HG03439 (cell line): ENCODE results near the gene EVL.

ENCODE experiments used
- ATAC-seq: cut with Tn5 transposase; IDR thresholded peaks from one replicate; pipeline ENCODE4 v1.9.1; 2021; ENCODE audit warnings: mild to moderate bottlenecking, moderate library complexity; ENCODE audit not compliant: unreplicated experiment

The EVL gene

DNA sequence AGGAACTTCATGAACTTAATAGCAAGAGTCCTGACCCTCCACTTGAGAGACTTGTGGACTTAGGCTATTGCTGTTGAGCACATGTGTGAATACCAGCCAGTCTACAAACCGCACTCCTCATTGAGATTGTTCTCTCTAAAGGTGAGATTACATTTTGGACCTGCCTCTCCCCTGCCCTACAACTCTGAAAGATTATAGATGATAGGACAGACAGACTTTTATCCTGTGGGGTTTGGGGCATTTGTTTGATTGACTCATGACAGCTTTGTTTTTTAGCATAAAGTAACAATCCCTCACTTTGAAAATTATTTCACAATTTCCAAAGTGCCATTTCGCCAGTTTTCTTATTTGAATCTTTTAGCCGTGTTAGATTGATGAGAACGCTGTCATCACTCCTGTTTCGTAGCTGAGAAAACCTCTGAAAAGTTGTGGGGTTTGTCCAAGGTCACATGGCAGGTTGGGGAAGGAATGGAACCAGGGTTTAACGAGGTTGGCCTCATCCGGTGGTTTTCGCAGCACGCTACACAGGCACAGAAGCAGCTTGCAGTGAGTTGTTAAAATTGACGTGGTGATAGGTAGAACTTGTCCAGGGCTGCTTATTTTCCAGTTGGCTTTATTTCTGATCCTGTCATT, 836 bp downstream of the EVL start:
- ATAC-seq, result peak; percentile 29

DNA sequence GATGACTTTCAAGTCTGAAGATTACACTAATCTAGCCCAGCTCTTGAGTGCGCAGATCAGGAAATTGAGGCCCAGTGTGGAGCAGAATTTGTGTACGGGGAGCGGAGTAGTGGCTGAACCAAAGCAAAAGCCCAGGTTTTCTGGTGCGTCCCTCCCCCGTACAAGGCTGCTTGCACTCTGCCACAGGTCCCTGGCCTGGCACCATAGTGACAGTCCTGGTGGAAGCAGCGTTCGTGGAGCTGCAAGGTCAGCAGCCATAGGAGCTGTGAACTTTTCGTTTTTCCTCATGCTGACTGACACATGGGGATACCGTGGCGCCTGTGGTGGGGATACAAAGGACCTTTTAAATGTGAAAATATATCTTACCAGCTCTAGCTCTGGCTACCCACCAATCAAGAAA, 1.7 kb downstream of the EVL start:
- ATAC-seq, result no peak

DNA sequence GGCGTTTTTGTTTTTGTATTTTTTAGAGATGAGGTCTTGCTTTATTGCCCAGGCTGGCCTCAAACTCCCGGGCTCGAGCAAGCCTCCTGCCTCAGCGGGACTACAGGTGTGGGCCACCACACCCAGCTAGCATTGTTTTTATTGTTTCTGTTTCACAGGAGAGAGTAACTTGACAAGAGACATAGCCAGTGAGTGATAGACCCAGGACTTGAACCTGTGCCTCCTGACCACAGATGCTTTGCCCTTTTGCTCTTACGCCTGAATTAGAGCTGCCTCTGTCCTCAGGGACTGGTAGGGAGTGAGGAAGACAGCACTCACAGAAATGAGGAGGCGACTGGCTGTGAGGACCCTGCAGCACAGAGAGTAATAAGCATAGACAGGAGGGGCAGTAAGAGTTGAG, 2.3 kb downstream of the EVL start:
- no peak for ATAC-seq

DNA sequence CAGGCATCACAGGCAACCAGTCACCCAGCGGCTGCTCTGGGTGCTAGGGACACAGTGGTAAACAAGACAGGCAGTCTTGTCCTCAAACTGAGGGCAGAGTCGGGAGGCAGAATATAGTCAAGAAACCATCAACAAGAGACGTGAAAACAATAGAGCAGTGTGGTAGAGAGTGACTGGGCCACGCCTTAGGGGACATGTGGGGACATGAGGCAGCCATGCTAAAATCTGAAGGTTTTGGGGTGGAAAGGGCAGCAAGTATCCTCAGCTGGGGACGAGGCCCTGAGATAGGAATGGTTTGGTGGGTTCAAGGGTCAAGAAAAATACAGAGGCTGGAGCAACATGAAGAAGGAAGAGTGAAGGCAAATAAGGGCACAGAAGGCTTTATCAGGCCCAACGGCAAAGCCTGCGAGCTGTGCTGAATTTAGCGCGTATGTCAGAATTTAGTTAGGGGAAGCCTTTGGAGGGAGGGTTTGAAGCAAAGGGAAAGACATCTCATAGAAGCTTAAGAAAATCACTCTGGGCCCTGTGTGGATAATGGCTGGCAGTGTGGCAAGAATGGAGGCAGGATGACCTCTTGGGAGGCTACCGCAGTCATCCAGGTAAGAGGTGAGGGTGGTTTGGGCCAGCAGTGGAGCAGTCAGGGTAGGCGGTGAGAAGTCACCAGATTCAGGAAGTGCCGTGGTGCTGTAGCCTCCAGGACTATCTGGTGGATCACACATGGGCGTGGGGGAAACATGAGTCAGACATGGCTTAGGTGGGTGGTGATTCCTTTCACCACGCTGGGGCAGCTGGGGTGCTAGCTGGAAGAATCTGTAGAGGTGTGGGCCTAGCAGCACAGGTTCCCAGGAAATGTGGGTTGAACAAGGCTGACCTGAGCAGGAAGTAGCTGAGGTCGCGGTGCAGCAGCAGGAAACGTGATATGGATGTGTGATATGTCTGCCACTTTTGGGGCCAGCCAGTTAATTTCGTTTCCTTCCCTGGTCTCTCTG, 3.0 kb downstream of the EVL start:
- no peak for ATAC-seq

DNA sequence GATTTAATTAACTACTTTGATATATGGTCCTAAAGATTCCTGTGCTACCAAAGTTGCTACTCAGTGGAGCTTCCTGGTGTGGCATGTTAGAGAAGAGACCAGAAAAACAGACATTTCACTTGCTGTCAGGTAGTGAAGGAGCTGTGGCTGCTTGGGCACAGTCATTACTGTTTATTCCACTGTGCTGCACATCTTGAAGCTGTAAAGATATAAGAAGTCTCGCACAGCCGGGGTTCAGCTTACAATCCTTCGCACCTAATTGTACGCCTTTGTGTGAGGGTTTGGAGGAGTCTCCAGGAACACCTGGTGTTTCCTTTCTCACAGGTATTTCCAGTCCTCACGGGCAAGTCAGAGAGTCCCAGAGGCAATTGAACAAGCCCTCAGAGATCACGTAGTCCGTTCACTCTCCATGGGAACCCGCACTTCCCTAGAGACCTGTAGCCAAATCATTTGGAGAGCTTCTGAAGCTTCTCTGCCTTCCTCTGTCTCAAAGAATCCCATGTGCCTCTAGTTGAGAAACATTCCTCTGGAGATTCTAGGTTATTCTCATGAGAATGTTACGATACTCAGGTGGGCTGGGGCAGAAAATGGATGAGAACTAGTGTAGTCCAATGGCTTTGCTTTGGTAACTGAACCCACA, 4.1 kb downstream of the EVL start:
- ATAC-seq, result no peak

DNA sequence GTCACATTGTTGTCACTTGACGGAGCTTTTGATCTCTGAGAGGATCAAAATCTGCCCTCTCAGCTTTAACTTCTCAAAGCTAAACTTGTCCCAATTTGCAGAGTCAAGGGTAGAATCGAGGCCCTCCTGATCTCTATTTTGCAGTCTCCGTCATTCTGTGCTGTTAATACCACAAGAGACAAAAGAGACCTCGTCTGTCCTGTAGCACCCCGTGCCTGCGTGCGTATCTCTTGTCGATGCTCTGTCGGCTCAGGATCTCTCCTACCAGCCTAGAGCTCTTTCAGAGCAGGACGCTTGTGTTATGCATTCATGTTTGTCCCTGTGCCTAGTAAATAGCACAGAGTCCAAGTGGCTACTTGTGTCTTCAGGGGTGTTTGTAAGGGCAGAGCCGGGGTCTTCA, 5.1 kb downstream of the EVL start:
- no peak for ATAC-seq

DNA sequence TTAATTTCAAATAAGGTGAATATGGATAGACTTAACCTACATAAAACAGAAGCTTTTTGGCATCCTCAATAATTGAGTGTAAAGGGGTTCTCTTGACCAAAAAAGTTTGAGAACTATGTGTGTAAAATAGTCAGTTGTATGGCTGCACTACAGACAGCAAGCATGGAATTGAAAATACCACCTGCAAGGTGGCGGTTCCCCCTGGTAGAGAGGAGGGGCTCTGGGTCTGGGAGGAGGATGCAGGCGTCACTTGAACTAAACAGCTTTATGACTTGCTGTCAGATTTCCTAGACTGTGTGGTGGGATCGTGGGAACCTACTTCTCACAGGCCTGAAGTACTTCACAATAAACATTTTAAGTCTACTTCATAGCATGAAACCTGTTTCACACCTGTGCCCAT, 6.3 kb downstream of the EVL start:
- no peak for ATAC-seq

DNA sequence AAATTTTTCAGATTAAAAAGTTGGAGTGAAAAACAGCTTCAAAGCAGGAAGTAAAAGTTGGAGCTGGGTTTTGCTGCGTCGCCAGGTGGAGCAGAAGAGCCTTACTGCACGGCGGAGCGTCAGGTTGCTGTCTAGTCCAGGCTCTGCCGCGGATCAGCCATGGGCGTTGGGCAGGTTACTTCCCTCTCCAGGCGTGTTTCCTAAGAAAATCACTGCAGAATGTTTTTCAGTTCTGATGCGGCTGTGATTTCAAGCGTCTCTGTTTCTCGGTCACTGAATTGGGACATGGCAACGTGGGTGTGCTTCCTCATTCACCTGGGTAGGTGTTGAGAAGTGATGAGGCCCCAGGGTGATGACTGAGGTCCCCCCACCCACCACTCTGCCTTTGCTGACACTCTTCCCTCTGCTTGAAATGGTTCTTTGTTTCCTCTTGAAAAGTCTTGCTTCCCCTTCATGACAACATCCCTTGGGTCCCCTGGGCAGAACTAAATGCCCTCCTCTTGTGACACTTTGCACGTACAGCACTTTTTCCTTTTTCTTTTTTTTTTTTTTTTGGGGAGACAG, 7.6 kb downstream of the EVL start:
- ATAC-seq, result no peak

DNA sequence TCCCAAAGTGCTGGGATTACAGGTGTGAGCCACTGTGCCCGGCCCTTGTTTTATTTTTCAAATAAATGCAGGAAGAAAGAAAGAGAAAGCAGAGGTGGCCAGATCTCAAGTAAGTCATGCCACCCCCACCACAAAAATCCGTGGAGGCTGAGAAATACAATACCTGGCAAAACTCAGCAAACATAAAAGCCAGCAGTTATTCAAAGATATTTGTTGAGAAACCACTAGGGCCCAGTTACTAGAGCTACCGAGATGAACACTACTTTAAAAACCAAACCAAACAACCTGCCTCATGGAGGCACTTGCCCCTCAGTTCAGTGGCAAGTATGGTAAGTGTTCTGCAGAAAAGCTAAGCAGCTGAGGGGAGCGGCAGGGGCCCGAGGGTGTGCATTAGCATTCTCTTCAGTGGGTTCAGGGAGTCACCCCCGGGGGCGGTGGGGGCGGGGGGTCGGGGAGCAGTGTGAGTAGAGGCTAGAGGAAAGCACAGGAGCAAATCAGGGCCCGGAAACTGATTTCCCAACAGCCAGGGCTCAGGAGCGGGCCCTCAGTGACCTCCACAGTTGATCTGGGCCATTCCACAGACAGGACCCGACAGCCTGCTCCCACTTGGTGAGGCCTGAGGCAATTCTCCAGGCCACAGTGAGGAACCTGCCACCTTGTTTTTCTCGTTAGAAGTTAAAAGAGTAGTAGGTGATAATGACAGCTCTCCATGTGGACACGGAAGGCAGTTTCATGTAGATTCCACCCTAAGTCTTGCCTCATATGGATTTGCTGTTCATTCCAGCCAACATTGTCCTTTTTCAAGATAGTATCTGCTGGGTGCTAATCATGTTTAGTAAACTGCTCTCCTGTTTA, 8.6 kb downstream of the EVL start:
- ATAC-seq, result no peak

DNA sequence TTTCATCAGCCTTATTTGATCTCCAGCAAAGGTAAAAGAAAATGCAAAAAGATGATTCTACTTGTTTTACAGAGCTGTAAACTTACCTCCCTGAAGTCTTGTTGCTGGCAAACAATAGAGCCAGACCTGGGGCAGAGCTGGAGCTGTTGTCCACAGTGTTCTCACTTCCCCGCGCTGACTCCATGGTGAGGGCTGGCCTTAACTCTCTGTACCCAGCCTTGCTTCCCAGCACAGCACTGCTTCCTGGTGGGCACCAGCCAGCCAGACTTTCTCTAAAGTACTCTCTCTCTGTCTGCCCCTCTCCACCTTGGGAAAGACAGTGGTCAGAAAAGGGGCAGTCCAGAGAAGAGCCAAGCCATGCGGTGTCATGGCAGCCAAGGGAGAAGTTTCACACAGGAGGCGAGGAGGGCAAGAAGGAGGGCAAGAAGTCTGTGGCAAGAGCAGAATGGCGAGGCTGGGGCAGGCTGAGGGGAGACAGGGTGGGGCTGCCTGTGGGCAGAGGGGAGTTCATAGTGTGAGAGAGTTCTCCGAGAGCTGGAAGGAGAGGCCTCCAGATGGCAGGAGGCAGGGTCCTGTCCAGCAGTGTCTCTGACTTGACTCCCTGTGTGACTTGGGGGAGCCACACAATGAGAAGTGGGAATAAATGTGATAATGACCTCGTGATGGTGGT, 9.3 kb downstream of the EVL start:
- ATAC-seq, result no peak

DNA sequence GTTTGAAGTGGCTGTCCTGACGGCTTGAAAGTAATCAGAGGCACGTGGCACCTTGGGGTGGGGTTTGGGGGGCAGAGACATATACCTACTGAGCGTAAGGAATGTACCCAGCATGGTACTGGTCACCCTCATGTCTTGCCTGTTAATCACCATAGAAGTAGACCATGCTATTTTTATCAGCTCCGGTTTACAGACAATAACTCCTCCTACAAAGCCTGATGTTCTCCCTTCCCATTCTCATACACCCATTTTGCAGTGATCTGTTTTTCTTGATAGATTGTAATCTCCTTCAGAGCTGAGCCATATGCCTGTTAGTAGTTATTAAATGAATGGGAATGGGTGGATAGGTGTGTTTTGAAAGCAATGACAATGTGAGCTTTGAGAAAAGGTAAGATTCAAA, 10.5 kb downstream of the EVL start:
- ATAC-seq, result no peak

DNA sequence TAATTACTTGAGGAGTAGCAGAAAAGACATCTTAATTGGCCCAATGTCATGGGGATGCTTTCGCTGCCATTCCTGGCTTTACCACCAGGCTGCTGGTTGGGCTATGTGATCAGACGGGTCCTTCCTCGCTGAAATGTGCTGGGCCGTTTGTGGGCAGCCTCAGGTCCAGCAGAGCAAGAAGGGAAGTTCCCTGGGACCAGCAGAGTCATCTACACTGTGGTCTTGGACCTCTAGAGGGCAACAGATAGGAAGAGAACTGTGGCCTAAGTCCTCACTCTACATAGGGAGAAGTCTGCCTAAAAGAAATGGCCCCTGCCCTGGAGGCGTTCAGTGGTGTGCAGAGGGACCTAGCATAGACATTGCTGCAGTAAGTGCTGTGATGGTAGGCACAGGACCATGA, 10.9 kb downstream of the EVL start:
- ATAC-seq, result no peak

DNA sequence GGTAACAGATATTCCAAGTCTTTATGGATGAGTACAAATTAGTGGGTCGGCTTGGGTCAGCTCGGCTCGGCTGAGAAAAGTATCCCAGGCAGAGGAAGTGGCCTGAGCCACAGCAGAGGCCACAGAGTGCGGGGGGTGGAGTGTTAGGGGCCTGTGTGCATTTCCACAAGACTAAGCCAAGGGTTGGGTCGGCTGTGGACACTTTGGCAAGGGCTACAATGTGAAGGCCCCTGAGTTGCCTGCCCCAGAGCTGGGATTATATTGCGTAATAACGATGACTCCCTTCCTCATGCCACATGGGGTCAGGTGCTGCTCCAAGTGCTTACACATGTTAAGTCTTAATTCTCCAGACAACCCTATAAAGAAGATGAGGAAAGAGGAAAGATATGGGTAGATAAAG, 11.4 kb downstream of the EVL start:
- ATAC-seq, result no peak

DNA sequence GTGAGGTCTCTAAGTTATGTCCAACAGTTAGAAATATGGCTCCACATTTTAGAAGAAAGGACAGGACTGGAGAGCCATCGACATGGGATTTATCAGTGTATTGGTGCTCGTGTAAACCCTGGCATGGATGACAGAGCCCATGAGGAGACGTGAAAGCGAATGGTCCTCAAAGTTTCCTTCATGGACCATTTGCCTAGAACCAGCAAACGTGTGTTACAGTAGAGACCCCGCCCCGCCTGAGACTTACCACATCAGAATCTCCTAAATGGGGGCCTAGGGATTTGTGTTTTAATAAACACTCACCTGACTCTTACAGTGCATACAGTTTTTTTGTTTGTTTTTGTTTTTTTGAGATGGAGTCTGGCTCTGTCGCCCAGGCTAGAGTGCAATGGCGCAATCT, 12.2 kb downstream of the EVL start:
- ATAC-seq, result no peak

DNA sequence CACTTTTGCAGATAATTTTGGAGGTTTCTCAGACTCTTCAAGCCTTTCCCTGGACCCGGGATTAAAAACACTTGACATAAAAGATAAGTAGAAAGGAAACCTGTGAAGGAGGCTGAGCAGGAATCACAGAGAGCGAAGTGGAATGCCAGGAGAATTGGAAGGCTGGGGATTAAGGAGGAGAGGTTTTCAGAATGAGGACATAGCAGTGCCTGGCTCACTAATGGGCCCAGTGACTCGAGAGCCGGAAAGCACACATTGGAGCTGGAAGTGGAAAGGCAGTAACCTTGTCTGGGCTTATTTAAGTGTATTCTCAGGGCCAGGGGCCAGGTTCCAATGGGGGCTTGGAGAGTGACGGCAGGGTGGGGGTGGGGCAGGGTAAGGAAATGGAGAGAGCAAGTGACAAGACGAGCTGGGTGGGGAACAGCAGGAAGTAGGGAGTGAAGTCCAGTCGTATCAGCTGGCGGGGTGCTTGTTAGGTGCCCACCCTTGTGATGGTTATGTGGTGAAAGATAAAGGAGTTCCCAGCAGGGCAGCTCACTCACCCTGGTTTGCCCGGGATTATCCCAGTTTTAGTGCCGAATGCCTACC, 13.1 kb downstream of the EVL start:
- ATAC-seq, result no peak

DNA sequence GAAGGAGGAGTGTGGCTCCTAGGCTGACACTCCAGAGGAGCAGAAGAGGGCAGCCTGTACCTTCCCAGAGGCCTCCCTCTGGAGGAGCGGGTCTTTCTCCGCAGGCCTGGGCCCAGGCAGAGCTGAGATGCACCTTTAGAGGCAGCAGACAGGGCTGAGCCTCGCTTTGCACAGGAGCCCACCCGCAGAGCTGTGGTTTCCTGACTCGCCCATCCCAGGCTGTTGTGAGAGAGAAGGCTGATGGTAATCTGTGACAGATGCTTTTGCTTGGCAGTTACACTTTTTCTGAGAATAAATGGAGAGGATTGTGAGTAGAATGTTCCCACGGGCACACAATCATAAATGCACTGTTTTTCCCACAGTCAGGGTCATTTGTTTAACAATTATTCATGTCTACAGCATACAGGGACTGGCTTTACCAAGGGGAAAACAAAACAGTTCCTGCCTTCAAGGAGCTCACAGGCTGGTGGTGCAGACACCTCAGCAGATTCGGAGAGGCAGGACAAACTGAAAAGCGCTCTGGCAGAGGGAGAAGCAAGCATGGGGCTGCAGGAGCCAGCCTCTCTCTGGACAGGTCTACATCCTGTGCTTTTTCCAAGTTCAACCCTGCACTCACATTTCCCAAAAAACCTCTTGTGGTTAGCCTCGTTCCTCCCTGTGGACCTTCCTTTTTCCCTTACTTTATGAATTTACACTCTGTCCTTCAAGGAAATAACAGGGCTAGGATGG, 13.9 kb downstream of the EVL start:
- ATAC-seq, result no peak

DNA sequence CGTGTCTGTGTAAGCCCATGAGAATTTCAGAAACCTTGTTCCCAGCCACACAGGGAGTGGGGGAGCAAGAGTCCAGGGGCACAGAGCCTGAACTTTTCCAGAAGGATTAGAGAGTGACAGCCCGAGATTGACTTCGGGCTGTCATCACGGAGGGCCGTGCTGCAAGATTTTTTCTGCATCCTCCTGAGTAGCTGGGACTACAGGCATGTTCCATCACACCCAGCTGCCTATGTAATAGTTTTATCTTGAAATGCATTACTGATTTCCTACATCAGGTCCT, 14.4 kb downstream of the EVL start:
- ATAC-seq, result no peak

DNA sequence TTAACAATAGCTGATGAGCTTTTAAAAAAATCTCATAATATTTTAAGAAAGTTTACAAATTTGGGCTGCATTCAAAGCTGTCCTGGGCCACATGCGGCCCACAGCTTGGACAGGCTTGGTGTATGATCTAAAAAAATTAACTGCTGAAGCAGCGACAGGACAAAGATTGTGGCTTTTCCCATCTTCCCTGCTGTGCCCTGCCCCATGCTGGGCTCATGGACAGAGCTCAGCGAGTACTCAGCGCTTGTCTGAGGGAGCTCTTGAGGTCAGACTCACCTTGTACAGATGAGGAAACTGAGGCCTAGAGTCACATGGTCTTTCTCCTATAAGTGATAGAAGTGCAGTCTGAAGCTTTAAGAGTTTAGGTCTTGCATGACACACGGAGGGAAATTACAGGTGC, 15.0 kb downstream of the EVL start:
- no peak for ATAC-seq

DNA sequence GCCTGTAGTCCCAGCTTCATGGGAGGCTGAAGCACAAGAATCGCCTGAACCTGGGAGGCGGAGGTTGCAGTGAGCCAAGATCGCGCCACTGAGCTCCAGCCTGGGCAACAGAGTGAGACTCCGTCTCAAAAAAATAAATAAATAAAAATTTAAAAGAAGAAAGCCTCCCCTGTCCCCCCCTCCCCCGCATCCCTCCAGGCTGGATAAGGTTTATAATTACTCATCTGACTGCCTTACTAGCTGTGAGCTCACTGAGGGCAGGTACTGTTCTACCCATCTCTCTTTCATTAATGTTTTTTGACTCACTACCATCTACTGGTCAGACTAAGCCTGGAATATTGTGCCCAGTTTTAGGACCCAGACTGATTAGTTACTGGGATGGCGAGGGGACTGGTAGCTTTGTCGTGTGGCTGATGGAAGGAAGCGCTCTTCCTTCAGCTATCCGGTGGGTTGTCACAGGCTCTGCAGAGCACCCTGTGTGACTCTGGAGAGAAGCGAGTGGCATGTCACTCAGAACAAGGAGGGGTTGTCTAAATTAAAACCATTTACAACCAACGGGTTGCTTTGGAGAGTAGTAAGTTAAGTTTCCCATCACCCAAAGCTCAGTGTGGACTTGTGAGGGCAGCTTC, 16.9 kb downstream of the EVL start:
- no peak for ATAC-seq
